ENCODE results near the gene AXIN2. TPM values are rescaled to one million over a fixed set of nuclear protein-coding genes. Genes with fewer than 3 reads are reported as not detected.
A peak's percentile ranks its signal among the peaks of the same experiment; 100 is the strongest.
"Not testable (repeated sequence)": the region's sequence is repeated elsewhere in the genome, so short reads cannot be mapped to it uniquely, and the experiment has no call there.

Gene AXIN2
- total RNA-seq, 2 donors from 2014 or later, result 0.96 to 3.6 TPM

DNA sequence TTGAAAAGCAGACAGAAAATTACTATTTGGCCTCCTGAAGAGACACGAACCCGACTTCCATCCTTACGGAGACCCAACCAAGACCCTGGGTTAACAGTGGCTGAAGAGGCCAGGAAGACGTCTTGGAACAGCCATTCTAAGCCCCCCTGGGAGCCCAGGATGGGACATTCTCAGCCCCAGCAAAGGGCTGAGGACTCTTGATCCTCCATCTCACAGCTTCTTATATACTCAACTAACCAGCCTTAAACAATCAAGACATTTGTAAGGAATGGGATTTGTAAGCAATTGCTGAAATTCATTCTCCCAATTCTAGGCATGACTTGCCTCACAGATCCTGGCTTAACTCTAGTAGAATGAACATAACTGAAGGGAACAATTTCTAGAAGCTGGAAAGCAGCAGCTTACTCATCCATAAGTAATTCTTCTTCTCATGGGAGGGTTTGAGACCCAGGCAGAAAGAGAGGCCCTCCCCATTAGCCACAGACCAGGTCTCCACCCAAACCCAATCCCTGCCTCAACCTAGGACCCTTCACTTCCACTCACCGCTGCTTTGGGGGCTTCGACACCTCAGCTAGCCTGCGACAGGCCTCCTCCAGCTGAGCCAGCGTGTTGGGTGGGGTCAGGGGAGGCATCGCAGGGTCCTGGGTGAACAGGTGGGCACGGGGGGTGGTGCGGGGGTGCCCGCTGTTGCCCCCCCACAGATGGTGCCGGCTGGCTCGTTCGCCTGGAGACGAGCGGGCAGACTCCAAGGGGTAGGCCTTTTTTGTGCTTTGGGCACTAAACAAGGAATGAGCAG lies 25.5 kb downstream of the AXIN2 start:
- ATAC-seq (no peak), DNase-seq (ENCODE audit: low spot score in 2 of 2) (no peak)
- peaks cover 7 to 11% of the 10 kb centered on the region in 2 donors for H3K36me3 Mint-ChIP-seq
- no peak overlapping the region for H3K27ac Mint-ChIP-seq
- H3K9me3 Mint-ChIP-seq, result no peaks in the 10 kb centered on the region

DNA sequence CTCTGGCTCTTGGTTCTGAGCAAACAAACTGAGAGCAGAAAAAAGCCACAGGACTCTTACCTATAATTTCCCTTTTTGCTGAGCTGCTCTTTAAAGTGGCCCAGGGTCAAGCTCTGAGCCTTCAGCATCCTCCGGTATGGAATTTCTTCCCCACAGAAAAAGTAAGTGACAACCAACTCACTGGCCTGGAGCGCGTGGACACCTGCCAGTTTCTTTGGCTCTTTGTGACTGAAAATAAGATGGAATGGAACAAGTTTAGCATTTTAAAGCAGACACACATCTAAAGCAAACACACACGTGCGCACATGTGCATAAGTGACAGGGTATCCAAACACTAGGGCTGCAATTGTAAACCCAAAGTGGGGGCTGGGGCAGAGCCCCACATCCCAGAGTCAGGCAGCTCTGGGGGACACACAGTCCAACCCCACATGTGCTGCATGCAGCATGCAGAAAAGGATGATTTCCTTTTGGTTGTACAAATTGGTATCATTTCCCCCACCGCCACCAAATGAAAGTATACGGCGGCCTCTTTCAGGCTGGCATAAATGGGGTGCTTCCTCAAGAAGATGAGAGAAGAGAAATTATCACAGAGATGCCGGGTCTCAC lies 27.5 kb downstream of the AXIN2 start:
- no peak overlapping the region for H3K27ac Mint-ChIP-seq
- ATAC-seq (no peak), DNase-seq (ENCODE audit: low spot score in 2 of 2) (no peak)
- no peaks in the 10 kb centered on the region for H3K9me3 Mint-ChIP-seq
- H3K36me3 Mint-ChIP-seq, result peaks cover 0 to 14% of the 10 kb centered on the region in 2 donors

DNA sequence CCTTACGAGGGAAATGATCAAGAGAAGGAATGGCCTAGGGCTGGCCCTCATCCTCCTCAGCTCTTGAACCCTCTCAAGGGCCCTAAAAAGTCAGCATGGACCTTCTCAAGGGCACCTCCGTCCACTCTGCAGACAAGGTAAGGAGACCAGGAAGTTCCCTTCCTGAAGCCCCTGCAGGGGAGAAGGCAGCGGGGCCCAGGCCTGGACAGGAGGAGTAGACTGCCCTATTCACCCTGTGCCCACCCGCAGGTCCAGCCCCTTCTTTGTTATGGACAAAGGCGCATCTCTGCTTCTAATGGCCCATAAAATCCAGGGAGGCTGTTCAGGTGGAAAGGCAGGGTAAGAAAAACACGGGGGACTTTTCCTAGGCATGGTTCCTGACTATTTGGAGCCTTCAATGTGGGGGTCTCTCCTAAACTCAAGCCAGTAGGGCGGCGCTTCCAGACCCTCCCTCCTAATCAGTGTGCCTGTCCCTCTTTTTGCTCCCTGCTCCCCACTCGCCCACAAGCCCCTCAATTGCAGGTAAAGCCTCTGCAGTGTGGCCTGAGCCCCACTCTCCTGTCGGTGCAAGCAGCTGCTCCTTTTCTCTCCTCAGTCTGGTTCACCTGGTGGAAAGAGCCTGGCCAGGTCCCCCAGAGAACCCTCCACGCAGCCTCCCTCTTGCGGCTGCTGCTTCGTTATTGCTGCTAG lies 28.2 kb downstream of the AXIN2 start:
- no peak for DNase-seq (ENCODE audit: low spot score in 2 of 2)
- Mint-ChIP-seq H3K27ac (no peak overlapping the region), H3K9me3 (no peaks in the 10 kb centered on the region), H3K36me3 (peaks cover 0 to 16% of the 10 kb centered on the region in 2 donors)
- no peak for ATAC-seq

DNA sequence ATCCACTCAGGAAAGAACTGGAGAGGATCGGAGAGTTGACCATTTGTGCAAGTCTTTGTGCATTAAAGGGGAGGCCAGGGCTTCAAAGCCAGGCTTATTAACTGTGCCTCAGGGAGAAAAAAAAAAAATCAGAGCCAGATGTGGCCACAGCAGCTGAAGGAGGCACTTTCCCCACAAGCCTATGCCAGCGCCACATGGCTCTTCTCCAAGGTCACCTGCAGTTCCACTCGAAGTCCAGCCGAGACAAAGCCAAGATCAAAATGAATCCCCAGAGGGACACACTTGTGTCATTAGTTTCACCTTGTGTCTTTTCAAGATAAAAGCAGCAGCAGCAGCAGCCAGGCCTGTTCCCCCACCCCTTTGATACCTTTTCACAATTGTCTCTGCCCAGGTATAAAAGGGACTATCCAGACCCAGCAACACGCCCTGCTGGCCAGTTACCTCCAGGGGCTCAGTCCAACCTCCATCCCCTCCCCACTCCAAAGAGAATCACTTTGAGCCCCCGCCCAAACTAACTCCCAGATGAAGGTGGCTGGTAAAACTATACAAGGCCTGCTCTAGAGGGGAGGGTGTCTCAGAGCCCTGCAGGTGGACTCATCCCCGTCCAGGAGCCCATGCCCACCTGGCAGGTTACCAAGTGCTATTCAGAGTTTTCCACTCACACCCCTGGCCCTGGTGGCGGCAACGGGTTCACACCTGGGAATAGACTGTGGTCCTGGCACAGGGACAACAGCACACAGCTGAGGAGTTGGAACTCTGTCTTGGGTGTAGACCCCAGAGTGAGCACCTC lies 29.2 kb downstream of the AXIN2 start:
- DNase-seq (ENCODE audit: low spot score in 2 of 2) (no peak), ATAC-seq (no peak)
- Mint-ChIP-seq H3K36me3 (peaks cover 0 to 16% of the 10 kb centered on the region in 2 donors), H3K9me3 (no peaks in the 10 kb centered on the region), H3K27ac (peak overlapping the region in 1 of 2 donors; percentile 37)

DNA sequence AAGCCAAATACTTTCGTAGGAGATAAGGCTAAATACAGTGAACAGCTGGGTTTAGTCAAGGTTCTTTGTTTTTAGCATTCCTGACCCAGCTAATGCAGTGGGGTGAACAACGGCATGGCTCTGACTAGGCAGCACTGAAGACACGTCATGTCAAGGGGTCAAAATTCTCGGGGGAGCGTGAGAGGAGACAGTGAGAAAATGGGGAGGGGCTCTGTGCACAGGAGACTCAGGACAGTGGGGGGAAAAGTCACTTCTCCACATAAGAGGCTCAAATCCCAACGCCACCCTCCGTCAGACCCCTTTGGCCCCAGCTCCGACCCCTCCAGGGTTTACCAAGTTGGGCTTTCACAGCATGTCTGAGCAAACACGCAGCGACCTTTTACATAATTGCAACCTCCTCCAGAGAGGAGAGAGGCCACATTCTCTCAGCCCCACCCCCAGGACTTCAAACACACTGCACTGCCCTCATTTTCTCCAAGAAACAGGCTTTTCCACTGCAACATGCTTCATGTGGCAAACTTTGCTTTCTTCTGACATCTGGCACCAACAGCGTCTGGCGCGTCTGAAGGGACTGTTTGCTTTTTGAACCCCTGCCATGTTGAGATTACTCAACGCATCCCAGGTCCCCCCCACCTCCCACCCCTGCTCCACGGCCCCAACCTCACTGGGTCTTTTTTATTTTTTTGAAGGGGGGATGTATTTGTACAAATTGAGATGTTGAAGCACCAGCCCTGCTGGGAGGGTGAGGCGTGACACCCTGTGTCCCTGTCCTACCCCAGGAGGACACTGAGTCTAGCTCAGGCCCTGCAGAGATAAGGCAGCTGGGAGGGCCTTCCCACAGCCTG lies 30.0 kb downstream of the AXIN2 start:
- H3K36me3 Mint-ChIP-seq, result peaks cover 0 to 16% of the 10 kb centered on the region in 2 donors
- H3K9me3 Mint-ChIP-seq, result no peaks in the 10 kb centered on the region
- DNase-seq (ENCODE audit: low spot score in 2 of 2), result no peak
- ATAC-seq, result peak in 1 of 2 donors; percentile 50
- peak overlapping the region; percentile 26 to 37 for H3K27ac Mint-ChIP-seq

DNA sequence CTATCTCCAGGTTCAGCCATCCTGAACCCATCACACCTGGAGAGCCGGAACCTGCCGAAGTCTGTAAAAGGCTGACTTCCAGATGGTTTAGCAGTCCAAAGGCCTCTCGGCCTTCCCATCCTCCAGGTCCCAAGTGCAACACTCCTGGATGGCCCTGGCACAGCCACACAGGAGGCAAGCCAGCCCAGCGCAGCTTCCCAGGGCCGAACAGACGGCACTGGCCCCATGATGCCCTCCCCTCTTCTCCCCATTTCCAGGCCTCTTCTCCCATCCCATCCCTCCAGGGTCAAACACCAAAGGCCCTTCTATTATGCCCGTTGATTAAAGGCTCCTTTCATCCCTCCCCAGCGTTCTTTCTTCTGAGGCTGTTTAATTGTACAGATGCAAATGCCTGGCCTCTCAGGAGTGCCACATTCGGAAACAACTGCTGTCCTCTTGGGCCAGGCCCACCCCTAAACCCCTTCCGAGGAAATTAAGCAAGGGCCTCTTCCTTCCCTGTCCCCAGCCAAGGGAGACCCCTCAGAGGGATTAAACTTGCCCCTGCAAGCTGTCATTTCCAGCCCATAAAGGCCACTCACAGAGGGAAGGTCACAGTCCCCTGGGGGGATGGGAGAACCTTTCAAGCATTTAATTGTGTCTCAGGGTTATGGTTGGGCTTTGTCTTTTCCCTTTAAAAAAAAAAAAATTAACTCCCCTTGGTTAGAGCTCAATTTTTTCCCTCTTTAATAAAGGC lies 30.8 kb downstream of the AXIN2 start:
- no peaks in the 10 kb centered on the region for H3K9me3 Mint-ChIP-seq
- H3K27ac Mint-ChIP-seq, result peak overlapping the region; percentile 26 to 88
- H3K36me3 Mint-ChIP-seq, result peaks cover 0 to 16% of the 10 kb centered on the region in 2 donors
- DNase-seq (ENCODE audit: low spot score in 2 of 2), result no peak
- ATAC-seq, result no peak

DNA sequence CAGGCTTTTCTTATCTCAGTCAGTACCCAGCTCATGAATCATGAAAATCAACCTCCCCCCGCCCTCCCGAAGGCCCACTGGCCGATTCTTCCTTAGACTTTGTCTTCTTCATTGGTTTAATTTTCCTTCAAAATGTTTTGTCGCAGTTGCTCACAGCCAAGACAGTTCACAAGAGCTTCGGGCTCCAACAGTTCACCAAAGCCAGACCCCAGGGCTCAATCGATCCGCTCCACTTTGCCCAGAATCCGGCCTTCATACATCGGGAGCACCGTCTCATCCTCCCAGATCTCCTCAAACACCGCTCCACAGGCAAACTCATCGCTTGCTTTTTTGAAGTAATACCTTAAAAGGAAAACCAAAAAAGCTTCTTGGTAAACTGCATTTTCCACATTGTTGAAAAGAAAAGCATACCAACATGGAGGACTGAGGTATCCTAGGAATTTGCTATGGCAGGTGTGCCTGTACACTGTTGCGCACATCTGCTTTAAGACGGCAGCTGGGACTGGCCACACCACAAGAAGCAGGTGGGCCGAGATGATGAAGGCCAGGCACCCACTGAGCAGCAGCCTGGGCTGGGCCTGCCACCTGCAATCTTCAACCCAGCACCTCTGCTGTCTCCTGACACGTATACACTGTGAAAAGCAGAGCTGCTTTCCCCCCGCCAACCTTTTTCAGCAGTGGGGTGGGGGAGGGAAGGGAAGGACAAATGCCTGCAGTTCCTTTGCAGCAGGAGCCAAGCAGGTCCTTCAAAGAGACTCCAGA lies 31.5 kb downstream of the AXIN2 start:
- DNase-seq (ENCODE audit: low spot score in 2 of 2), result no peak
- H3K27ac Mint-ChIP-seq, result peak overlapping the region in 1 of 2 donors; percentile 40
- H3K36me3 Mint-ChIP-seq, result peaks cover 0 to 12% of the 10 kb centered on the region in 2 donors
- ATAC-seq, result no peak
- H3K9me3 Mint-ChIP-seq, result no peaks in the 10 kb centered on the region

DNA sequence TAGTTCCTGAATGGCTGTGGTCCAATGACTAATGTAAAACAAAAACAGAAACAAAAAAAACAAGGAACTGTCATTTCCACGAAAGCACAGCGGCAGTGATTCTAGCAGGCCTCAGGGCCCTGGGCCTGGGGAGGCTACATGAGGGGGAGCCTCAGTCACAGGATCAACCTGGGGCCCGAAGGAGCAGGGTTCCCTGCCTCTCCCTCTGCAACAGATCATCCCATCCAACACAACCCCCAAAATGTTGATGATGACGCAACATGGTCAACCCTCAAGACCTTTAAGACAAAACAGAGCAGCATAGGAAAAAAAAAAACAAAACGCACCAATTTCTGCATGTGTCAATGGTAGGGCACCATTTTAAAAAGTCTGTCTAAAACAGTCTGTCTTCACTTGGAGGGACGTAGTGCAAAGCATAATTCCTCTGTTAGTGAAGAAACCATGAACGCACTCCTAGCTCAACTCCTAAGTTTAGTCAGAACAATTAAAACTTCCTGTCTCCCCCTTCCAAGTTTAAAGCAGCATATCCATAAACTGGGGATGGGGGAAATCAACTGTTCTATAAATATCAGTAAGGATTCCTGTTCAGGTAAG lies 32.3 kb downstream of the AXIN2 start:
- ATAC-seq (no peak), DNase-seq (ENCODE audit: low spot score in 2 of 2) (no peak)
- Mint-ChIP-seq H3K36me3 (peaks cover 0 to 12% of the 10 kb centered on the region in 2 donors), H3K9me3 (no peaks in the 10 kb centered on the region), H3K27ac (peak overlapping the region in 1 of 2 donors; percentile 53)

DNA sequence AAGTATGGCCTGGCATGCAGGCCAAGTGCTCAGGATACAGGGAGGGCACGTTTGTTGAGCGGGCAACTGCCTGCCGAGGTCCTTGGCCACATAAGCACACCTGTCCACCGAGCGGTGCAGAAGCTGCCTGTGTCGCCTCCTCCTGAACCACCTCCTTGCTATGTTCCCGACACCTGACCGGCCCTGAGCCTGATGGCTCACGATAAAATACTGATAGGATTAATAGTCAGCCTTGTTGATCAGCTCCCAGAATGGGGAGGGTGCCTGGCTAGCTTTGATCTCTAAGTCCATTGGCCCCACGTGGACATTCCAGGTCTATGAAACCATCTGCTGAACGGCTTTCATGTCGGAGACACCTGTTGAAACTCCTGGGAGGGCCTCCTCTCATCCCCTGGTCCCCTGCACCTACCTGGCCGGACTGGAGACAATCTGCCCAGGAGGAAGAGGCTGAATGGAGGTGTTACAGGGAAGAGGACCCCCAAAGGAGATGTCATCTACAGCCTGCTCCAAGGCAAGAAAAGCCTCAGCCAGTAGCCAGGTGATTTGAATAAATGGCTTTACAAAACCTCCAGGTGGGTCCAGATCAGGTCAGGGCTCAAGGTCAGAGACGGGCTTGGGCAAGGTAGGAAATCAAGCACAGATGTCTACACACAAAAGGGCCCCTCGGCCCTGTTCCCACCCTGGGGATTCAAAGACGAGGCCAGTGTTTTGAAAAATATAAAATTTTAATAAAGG lies 33.4 kb downstream of the AXIN2 start:
- Mint-ChIP-seq H3K36me3 (peaks cover 0 to 12% of the 10 kb centered on the region in 2 donors), H3K27ac (peak overlapping the region in 1 of 2 donors; percentile 22), H3K9me3 (no peaks in the 10 kb centered on the region)
- no peak for ATAC-seq
- no peak for DNase-seq (ENCODE audit: low spot score in 2 of 2)

DNA sequence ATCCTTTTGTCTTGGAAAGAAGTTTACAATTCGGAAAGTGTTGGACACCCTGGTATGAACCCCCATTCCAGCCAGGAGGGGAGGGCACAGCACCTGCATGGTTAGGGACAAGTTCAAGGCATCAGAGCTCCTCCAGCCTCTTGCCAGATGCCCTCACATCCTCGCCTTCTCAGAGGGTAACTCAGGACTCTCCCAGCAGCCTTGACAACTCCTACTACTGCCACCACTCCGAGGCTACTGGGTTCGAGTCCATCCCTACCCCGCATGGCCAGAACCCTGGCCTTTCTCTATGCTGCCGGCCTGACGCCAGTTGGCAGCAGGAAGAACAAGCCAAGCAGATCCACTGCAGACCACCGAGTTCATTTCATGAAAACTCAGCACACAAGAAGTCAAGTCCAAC lies 34.1 kb downstream of the AXIN2 start:
- ATAC-seq (no peak), DNase-seq (ENCODE audit: low spot score in 2 of 2) (no peak)
- Mint-ChIP-seq H3K36me3 (peaks cover 0 to 12% of the 10 kb centered on the region in 2 donors), H3K27ac (peak overlapping the region in 1 of 2 donors; percentile 22), H3K9me3 (no peaks in the 10 kb centered on the region)

DNA sequence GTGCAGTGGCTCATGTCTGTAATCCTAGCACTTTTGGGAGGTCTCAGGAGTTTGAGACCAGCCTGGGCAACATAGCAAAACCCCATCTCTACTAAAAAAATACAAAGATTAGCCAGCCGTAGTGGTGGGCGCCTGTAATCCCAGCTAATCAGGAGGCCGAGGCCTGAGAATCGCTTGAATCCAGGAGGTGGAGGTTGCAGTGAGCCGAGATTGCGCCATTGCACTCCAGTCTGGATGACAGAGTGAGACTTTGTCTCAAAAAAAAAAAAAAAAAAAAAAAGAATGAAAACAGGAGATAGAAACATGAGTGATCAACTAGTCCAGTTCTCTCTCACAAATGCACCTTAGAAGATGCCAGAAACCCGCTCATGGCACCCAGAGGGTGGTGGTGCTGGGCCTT lies 34.6 kb downstream of the AXIN2 start:
- not testable (repeated sequence) for DNase-seq (ENCODE audit: low spot score in 2 of 2); H3K27ac Mint-ChIP-seq; H3K36me3 Mint-ChIP-seq; H3K9me3 Mint-ChIP-seq; ATAC-seq

DNA sequence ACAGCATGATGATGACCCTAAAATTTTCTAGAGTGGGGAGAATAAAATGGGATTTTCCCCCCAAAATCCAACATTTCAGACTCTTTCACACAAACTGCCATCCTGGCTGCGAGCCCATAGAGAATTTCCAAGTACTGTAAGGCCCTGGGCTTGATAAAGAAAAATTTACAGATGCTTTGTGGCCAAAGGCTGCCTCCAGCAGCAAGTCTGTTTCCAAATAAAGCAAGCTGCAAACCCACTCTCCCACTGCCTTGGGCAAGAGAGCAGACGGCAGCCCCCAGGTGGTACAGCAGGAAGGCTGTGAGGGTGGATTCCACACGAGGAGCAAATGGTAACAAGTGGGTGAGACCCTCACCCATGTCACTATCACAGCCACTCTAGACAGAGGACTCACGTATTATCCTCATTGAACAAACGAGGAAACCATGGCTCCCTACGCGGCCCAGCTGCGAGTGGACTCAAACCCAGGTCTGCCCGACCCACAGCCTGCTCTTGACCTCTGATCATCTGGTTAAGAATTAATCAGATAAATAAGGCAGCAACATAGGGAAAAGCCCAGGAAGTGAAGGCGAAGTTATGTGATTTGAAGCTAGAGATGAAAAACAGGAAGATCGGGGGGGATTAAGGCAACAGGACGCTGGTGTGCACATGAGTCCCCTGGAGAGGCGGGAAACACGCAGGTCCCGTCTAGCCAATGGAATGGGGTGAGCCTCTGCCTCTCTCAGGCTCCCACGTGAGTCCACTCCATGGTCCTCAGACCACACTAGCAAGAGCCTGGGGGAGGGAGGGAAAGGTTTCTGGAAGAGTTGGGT lies 37.4 kb downstream of the AXIN2 start:
- peak in 1 of 2 donors; percentile 8 for ATAC-seq
- Mint-ChIP-seq H3K27ac (peak overlapping the region; percentile 77 to 88), H3K9me3 (no peaks in the 10 kb centered on the region), H3K36me3 (peaks cover 0 to 3% of the 10 kb centered on the region in 2 donors)
- peak in 1 of 2 donors; percentile 31 for DNase-seq (ENCODE audit: low spot score in 2 of 2)

DNA sequence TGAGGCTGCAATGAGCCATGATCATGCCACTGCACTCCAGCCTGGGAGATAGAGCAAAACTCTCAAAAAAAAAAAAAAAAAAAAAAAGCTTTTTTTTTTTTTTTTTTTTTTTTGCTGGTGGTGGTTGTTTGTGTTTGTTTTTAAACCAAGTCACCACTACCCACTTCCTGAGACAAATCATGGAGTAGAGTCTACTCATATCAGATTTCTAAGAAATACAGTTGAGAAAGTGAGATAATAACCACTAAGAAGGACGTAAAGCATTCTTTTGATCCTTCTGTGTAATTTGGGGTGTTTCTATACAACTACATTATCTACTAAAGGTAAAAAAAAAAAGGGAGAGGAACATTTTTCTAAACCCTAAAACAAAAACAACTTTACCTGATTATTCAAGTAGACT lies 38.0 kb downstream of the AXIN2 start:
- H3K9me3 Mint-ChIP-seq, result no peaks in the 10 kb centered on the region
- DNase-seq (ENCODE audit: low spot score in 2 of 2) (no peak), ATAC-seq (peak; percentile 93 to 98)
- H3K27ac Mint-ChIP-seq, result peak overlapping the region; percentile 77 to 88
- H3K36me3 Mint-ChIP-seq, result no peaks in the 10 kb centered on the region
